ENCODE data around the gene RIPOR2.
"Not testable (repeated sequence)": the region's sequence is repeated elsewhere in the genome, so short reads cannot be mapped to it uniquely, and the experiment has no call there.

RIPOR2 gene

GRCh38 chr6:24754378-24754777, 181.4 kb downstream of the RIPOR2 start:
- H3K27ac Mint-ChIP-seq, H3K4me1 Mint-ChIP-seq, H3K27me3 Mint-ChIP-seq, H3K9me3 Mint-ChIP-seq, H3K4me3 Mint-ChIP-seq, H3K36me3 Mint-ChIP-seq: not testable (repeated sequence)
